SIG-M5 treated with dmso at 0.1 percent for 504 hours (cell line): ENCODE measurements around the gene EMX1.

ENCODE experiments used
- DNase-seq: peaks from one replicate; lab custom pipeline; 2025; ENCODE audit not compliant: unreplicated experiment; lab: John Stamatoyannopoulos, UW

The EMX1 gene

GRCh38 chr2:72924353-72925240, 7.3 kb downstream of the EMX1 start:
- DNase-seq = no peak

GRCh38 chr2:72925328-72925943, 8.1 kb downstream of the EMX1 start:
- DNase-seq = no peak

GRCh38 chr2:72926368-72926767, 9.0 kb downstream of the EMX1 start:
- no peak for DNase-seq

GRCh38 chr2:72926811-72927465, 9.6 kb downstream of the EMX1 start:
- no peak for DNase-seq

- no peak for DNase-seq
These were observed 10.6 kb downstream of the EMX1 start for GRCh38 chr2:72927619-72928550.

GRCh38 chr2:72929010-72929409, 11.7 kb downstream of the EMX1 start:
- no peak for DNase-seq

- DNase-seq = no peak
These were observed 14.1 kb downstream of the EMX1 start for GRCh38 chr2:72931280-72931910.

GRCh38 chr2:72932045-72932740, 14.9 kb downstream of the EMX1 start:
- no peak for DNase-seq

GRCh38 chr2:72932805-72933204, 15.5 kb downstream of the EMX1 start:
- no peak for DNase-seq

- DNase-seq = no peak
These were observed 15.9 kb downstream of the EMX1 start for GRCh38 chr2:72933207-72933606.

- no peak for DNase-seq
These were observed 16.4 kb downstream of the EMX1 start for GRCh38 chr2:72933646-72934151.

- no peak for DNase-seq
These were observed 17.6 kb downstream of the EMX1 start for GRCh38 chr2:72934683-72935610.

- DNase-seq = no peak
These were observed 18.3 kb downstream of the EMX1 start for GRCh38 chr2:72935611-72935957.

- DNase-seq = no peak
These were observed 19.5 kb downstream of the EMX1 start for GRCh38 chr2:72936660-72937355.

- no peak for DNase-seq
These were observed 20.0 kb downstream of the EMX1 start for GRCh38 chr2:72937356-72937669.

- no peak for DNase-seq
These were observed 21.1 kb downstream of the EMX1 start for GRCh38 chr2:72938455-72938854.

GRCh38 chr2:72940361-72940760, 23.0 kb downstream of the EMX1 start:
- DNase-seq = no peak

GRCh38 chr2:72940786-72941185, 23.5 kb downstream of the EMX1 start:
- DNase-seq = no peak
